ENCODE results near the gene CDK5R2. TPM values are rescaled to one million over a fixed set of nuclear protein-coding genes. Genes with fewer than 3 reads are reported as not detected.
"Not testable (repeated sequence)": the region's sequence is repeated elsewhere in the genome, so short reads cannot be mapped to it uniquely, and the experiment has no call there.

The CDK5R2 gene
- total RNA-seq, 1 experiment from 2014 or later, result 0.44 TPM

DNA sequence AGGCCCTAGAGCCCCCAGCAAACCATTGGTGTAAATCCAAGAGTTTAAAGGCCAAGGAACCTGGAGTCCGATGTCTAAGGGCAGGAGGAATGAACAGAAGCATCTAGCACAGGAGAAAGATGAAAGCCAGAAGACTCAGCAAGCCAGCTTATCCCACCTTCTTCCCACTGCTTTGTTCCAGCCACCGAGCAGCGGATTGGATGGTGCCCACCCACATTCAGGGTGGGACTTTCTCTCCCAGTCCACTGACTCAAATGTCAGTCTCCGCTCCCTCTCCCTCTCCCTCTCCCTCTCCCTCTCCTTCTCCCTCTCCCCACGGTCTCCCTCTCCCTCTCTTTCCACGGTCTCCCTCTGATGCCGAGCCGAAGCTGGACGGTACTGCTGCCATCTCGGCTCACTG, 29.0 kb upstream of the CDK5R2 start:
- H3K9ac ChIP-seq (ENCODE audit: low read length); H3K36me3 ChIP-seq (ENCODE audit: control insufficient read depth in 1 of 2, insufficient read depth in 2 of 2, low read length in 2 of 2); H3K79me2 ChIP-seq (ENCODE audit: insufficient read depth, low read length); H2AFZ ChIP-seq (ENCODE audit: low read depth, low read length, poor library complexity, severe bottlenecking); H3K4me3 ChIP-seq (replicated peaks in 1 of 2; ENCODE audit: low read depth in 1 of 2, low read length in 2 of 2); BruUV-seq (replicated peaks); H3K4me2 ChIP-seq (ENCODE audit: low read length); H3K4me1 ChIP-seq (ENCODE audit: control insufficient read depth in 1 of 2, insufficient read depth in 2 of 2, low read length in 2 of 2); H4K20me1 ChIP-seq (ENCODE audit: insufficient read depth); ATAC-seq; RAD21 ChIA-PET (ENCODE audit: low non-redundant PET in 1 of 2, low total read pairs in 2 of 2, uncharacterized antibody in 2 of 2, unreplicated experiment in 2 of 2); H3K9me2 ChIP-seq (ENCODE audit: insufficient read depth); DNase-seq (ENCODE audit: low read depth, low spot score); CTCF ChIA-PET; H3K27me3 ChIP-seq (ENCODE audit: insufficient read depth, low read length); H3K9me3 ChIP-seq (ENCODE audit: control insufficient read depth in 1 of 2, insufficient read depth in 1 of 2, low read depth in 1 of 2, low read length in 2 of 2); H3K27ac ChIP-seq (ENCODE audit: low read depth, low read length); intact Hi-C loops (cut with micrococcal nuclease); POLR2A ChIA-PET: not testable (repeated sequence)

DNA sequence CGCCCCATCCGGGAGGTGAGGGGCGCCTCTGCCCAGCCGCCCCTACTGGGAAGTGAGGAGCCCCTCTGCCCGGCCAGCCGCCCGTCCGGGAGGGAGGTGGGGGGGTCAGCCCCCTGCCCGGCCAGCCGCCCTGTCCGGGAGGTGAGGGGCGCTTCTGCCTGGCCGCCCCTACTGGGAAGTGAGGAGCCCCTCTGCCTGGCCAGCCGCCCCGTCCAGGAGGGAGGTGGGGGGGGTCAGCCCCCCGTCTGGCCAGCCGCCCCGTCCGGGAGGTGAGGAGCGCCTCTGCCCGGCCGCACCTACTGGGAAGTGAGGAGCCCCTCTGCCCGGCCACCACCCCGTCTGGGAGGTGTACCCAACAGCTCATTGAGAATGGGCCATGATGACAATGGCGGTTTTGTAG, 27.7 kb upstream of the CDK5R2 start:
- intact Hi-C loops (cut with micrococcal nuclease); H4K20me1 ChIP-seq (ENCODE audit: insufficient read depth); H3K4me2 ChIP-seq (ENCODE audit: low read length); H2AFZ ChIP-seq (ENCODE audit: low read depth, low read length, poor library complexity, severe bottlenecking); H3K36me3 ChIP-seq (ENCODE audit: control insufficient read depth in 1 of 2, insufficient read depth in 2 of 2, low read length in 2 of 2); BruUV-seq (replicated peaks); H3K27ac ChIP-seq (ENCODE audit: low read depth, low read length); RAD21 ChIA-PET (ENCODE audit: low non-redundant PET in 1 of 2, low total read pairs in 2 of 2, uncharacterized antibody in 2 of 2, unreplicated experiment in 2 of 2); H3K79me2 ChIP-seq (ENCODE audit: insufficient read depth, low read length); POLR2A ChIA-PET; H3K27me3 ChIP-seq (ENCODE audit: insufficient read depth, low read length); H3K4me1 ChIP-seq (ENCODE audit: control insufficient read depth in 1 of 2, insufficient read depth in 2 of 2, low read length in 2 of 2); ATAC-seq; DNase-seq (ENCODE audit: low read depth, low spot score); CTCF ChIA-PET; H3K4me3 ChIP-seq (replicated peaks in 1 of 2; ENCODE audit: low read depth in 1 of 2, low read length in 2 of 2); H3K9me3 ChIP-seq (ENCODE audit: control insufficient read depth in 1 of 2, insufficient read depth in 1 of 2, low read depth in 1 of 2, low read length in 2 of 2); H3K9ac ChIP-seq (ENCODE audit: low read length); H3K9me2 ChIP-seq (ENCODE audit: insufficient read depth): not testable (repeated sequence)

DNA sequence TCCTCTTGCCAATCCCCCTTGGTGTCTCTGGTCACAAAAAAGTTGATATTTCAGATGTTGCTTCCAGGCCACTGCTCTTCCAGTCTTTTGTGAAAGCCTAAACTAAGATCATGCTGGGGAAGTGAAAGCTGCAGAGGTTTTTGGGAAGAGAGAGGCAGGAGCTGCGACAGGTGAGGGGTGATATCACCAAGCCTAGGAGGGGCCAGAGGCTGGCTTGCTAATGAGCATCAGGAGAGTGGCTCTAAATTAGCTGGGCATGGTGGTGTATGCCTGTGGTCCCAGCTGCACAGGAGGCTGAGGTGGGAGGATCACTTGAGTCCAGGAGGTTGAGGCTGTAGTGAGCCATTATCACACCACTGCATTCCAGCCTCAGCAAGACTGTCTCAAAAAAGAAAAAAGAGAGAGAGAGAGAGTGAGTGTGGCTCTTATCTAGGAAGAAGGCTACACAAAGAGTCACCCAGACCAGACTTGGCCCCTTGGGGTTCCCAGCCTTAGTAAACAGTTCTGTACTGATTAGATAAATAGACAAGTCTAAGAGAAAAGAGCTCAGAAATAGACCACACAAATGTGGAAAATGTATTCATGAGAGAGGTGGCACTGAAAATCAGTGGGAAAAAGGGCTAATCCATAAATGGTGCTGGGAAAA, 14.6 kb upstream of the CDK5R2 start:
- POLR2A ChIA-PET, result no interaction called here
- Histone ChIP-seq H3K27ac (ENCODE audit: low read depth, low read length) (no peak overlapping the region), H3K9ac (ENCODE audit: low read length) (no peak overlapping the region), H4K20me1 (ENCODE audit: insufficient read depth) (no peaks in the 10 kb centered on the region), H3K4me3 (replicated peaks in 1 of 2; ENCODE audit: low read depth in 1 of 2, low read length in 2 of 2) (no peak overlapping the region), H3K9me3 (ENCODE audit: control insufficient read depth in 1 of 2, insufficient read depth in 1 of 2, low read depth in 1 of 2, low read length in 2 of 2) (no peaks in the 10 kb centered on the region), H3K36me3 (ENCODE audit: control insufficient read depth in 1 of 2, insufficient read depth in 2 of 2, low read length in 2 of 2) (no peaks in the 10 kb centered on the region), H3K4me2 (ENCODE audit: low read length) (no peak overlapping the region), H3K27me3 (ENCODE audit: insufficient read depth, low read length) (no peaks in the 10 kb centered on the region), H2AFZ (ENCODE audit: low read depth, low read length, poor library complexity, severe bottlenecking) (no peak overlapping the region), H3K79me2 (ENCODE audit: insufficient read depth, low read length) (no peaks in the 10 kb centered on the region), H3K4me1 (ENCODE audit: control insufficient read depth in 1 of 2, insufficient read depth in 2 of 2, low read length in 2 of 2) (no peaks in the 10 kb centered on the region), H3K9me2 (ENCODE audit: insufficient read depth) (no peaks in the 10 kb centered on the region)
- DNase-seq (ENCODE audit: low read depth, low spot score) (no peak), ATAC-seq (no peak)
- CTCF ChIA-PET, result no interaction called here
- BruUV-seq (replicated peaks), result no TSS peak
- RAD21 ChIA-PET (ENCODE audit: low non-redundant PET in 1 of 2, low total read pairs in 2 of 2, uncharacterized antibody in 2 of 2, unreplicated experiment in 2 of 2), result no interaction called here
- intact Hi-C loops (cut with micrococcal nuclease), result no loop called here
- no peak for TF ChIP-seq ZNF274 (IDR thresholded peaks at IDR 0.05; ENCODE audit: low read depth, low read length)
- TF ChIP-seq, protein P1, sequence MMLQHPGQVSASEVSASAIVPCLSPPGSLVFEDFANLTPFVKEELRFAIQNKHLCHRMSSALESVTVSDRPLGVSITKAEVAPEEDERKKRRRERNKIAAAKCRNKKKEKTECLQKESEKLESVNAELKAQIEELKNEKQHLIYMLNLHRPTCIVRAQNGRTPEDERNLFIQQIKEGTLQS (IDR thresholded peaks at IDR 0.05), result no peak
- TF ChIP-seq EZH2 (IDR thresholded peaks at IDR 0.05), result no peak
- no peak for TF ChIP-seq CBX3 (IDR thresholded peaks at IDR 0.05; ENCODE audit: low read depth)
- no peak for TF ChIP-seq ZFX (IDR thresholded peaks at IDR 0.05)
- TF ChIP-seq JUND (IDR thresholded peaks at IDR 0.05), result no peak
- no peak for TF ChIP-seq SRF (IDR thresholded peaks at IDR 0.05; ENCODE audit: low read depth)
- TF ChIP-seq, protein P2, sequence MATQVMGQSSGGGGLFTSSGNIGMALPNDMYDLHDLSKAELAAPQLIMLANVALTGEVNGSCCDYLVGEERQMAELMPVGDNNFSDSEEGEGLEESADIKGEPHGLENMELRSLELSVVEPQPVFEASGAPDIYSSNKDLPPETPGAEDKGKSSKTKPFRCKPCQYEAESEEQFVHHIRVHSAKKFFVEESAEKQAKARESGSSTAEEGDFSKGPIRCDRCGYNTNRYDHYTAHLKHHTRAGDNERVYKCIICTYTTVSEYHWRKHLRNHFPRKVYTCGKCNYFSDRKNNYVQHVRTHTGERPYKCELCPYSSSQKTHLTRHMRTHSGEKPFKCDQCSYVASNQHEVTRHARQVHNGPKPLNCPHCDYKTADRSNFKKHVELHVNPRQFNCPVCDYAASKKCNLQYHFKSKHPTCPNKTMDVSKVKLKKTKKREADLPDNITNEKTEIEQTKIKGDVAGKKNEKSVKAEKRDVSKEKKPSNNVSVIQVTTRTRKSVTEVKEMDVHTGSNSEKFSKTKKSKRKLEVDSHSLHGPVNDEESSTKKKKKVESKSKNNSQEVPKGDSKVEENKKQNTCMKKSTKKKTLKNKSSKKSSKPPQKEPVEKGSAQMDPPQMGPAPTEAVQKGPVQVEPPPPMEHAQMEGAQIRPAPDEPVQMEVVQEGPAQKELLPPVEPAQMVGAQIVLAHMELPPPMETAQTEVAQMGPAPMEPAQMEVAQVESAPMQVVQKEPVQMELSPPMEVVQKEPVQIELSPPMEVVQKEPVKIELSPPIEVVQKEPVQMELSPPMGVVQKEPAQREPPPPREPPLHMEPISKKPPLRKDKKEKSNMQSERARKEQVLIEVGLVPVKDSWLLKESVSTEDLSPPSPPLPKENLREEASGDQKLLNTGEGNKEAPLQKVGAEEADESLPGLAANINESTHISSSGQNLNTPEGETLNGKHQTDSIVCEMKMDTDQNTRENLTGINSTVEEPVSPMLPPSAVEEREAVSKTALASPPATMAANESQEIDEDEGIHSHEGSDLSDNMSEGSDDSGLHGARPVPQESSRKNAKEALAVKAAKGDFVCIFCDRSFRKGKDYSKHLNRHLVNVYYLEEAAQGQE (IDR thresholded peaks at IDR 0.05; ENCODE audit: low read depth), result no peak
- TF ChIP-seq EZH2phosphoT487 (IDR thresholded peaks at IDR 0.05; ENCODE audit: borderline replicate concordance), result no peak
- TF ChIP-seq ELF1 (IDR thresholded peaks at IDR 0.05; ENCODE audit: borderline replicate concordance, low read depth), result no peak

All from HCT116 (cell line).